Measurements from ENCODE around the gene ENPP5.

GRCh38 chr6:46186583-46186982, 15.8 kb upstream of the ENPP5 start:
- TF ChIP-seq, protein P1, sequence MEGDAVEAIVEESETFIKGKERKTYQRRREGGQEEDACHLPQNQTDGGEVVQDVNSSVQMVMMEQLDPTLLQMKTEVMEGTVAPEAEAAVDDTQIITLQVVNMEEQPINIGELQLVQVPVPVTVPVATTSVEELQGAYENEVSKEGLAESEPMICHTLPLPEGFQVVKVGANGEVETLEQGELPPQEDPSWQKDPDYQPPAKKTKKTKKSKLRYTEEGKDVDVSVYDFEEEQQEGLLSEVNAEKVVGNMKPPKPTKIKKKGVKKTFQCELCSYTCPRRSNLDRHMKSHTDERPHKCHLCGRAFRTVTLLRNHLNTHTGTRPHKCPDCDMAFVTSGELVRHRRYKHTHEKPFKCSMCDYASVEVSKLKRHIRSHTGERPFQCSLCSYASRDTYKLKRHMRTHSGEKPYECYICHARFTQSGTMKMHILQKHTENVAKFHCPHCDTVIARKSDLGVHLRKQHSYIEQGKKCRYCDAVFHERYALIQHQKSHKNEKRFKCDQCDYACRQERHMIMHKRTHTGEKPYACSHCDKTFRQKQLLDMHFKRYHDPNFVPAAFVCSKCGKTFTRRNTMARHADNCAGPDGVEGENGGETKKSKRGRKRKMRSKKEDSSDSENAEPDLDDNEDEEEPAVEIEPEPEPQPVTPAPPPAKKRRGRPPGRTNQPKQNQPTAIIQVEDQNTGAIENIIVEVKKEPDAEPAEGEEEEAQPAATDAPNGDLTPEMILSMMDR (optimal IDR thresholded peaks at IDR 0.05 in 1 of 3, IDR thresholded peaks at IDR 0.05 in 1 of 3, conservative IDR thresholded peaks at IDR 0.05 in 1 of 3; ENCODE audit: extremely low read depth in 1 of 3, insufficient read depth in 2 of 3, low read length in 3 of 3), result no peak
- TF ChIP-seq EZH2 (IDR thresholded peaks at IDR 0.05; ENCODE audit: low read length), result no peak
